ENCODE results near the gene RBM17.
"Not testable (repeated sequence)": the region's sequence is repeated elsewhere in the genome, so short reads cannot be mapped to it uniquely, and the experiment has no call there.

Gene RBM17

DNA sequence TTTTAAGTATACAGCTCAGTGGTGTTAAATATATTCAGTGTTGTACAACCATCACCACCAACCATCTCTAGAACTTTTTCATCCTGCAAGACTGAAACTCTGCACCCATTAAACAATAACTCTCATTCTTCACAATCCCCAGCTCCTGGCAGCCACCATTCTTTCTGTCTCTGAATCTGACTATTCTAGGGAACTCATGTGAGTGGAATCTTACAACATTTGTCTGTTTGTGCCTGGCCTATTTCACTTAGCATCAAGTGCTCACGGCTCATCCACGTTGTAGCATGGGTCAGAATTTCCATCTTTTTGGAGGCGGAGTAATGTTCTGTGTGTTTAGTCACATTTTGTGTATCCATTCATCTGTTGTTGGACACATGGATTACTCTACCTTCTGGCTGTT lies 73.1 kb downstream of the RBM17 start:
- peak; percentile 53 for DNase-seq (ENCODE audit: low spot score)

DNA sequence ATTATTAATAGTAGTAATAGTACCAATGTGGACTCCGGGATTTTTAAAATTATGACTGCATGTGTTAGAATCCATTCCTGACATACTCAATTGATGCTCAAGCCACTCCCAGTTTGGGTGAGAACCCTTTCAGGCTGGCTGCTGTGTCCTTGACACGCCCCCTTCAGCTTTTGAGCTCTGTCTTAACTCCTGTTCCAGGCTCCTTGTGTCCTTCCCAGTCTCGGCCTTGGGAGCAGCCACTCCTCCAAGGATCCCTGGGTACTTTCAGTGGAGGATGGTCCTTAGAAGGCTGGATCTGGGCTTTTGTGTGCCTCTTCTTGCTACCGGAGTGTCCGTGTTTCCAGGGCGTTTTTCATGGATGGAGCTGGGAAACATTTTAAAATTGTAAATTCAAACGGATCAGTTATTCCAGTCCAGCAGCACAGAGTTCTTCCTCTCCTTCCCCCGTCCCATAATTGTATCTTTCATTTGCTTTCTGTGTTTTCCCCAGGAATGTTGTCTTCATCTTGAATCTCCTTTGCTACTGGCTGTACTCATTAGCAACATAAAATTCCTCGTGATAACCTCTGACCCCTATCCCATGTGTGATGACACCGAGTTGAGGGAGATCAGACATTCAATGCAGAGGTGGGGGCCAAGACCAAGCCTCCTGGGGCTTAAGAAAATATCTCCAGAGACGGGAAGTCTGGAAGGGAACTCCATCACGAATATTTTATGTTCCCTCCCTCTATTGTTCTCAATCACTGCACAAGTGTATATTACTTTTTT lies 73.9 kb downstream of the RBM17 start:
- DNase-seq (ENCODE audit: low spot score): no peak

DNA sequence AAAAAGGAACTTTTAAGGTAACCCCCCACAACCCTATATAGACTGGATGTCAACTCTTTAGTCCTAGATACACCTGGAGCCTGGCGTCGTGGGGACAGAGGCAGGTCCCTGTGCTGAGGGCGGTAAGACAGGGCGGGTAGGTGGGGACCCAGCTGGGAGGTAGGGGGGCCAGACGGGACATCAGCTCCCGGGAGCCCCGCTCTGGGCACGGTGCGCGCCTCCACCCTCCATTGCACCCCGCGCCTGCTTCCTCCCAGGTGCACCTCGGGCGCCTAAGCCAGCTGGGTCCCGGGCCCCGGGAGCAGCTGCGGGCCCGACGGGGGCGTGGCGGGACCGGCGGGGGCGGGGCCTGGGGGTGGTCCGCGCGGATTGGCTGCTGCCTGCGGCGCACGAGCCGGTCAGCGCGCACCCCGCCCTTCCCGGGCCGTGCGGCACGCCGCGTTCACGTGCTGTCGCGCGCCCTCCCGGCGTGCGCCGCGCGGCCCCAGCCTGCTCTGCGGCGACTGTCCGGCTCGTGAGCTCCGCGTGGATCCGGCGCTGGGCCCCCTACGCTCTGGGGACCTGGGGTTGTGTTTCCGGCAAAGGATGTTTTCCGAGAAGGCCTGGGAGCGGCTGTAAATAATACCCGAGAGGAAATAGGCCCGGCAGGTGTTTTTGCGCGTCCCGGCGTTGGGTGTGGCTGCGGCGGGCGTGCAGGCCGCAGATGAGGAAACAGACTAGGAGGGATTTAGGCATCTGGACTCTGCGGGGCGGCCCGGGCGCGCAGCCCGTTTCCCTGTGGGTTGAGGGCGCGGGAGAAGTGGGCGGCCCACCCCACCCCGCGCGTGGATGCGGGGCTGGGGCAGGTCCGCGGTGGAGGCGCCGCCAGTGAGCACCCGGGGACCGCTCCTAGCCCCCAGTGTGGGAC lies 74.8 kb downstream of the RBM17 start:
- DNase-seq (ENCODE audit: low spot score): peak; percentile 88

DNA sequence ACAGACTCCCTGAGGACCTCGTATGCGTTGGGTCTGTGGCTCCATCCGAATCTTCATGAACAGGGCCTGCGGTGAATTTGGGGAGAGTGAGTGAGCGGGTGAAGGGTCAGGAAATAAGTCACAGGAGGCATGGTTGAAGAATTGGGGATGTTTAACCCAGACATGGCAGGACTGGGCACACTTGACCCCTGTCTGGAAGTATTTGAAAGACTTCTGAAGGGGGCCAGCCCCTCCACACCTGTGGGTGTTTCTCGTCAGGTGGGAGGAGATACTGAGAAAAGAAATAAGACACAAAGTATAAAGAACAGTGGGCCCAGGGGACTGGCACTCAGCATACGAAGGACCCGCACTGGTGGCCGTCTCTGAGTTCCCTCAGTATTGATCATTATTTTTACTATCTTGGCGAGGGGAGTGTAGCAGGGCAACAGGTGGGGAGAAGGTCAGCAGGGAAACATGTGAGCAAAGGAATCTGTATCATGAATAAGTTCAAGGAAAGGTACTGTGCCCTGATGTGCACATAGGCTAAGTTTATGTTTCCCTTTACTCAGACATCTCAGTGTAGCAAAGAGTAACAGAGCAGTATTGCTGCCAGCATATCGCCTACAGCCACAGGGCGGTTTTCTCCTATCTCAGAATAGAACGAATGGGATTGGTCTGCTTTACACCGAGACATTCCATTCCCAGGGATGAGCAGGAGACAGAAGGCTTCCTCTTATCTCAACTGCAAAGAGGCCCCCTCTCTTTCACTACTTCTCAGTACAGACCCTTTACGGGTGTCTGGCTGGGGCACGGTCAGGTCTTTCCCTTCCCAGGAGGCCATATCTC lies 75.6 kb downstream of the RBM17 start:
- DNase-seq (ENCODE audit: low spot score): no peak

DNA sequence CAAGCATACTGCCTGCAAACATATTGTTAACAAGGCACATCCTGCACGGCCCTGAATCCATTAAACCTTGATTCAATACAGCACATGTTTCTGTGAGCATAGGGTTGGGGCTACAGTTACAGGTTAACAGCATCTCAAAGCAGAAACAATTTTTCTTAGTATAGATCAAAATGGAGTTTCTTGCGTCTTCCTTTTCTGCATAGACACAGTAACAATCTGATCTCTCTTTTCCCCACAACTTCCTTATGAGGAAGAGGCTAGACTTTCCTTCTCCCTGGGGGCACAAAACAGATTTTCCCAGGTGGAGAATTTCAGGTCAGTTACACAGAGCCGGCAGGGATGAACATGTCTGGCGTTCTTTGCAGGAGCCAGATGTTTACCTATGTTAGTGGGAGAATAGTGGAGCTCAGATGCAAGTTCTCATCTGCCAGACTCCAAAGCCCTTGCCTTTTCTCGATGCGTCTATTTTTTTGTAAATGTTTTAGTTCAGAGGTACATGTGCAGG lies 76.4 kb downstream of the RBM17 start:
- DNase-seq (ENCODE audit: low spot score): no peak

DNA sequence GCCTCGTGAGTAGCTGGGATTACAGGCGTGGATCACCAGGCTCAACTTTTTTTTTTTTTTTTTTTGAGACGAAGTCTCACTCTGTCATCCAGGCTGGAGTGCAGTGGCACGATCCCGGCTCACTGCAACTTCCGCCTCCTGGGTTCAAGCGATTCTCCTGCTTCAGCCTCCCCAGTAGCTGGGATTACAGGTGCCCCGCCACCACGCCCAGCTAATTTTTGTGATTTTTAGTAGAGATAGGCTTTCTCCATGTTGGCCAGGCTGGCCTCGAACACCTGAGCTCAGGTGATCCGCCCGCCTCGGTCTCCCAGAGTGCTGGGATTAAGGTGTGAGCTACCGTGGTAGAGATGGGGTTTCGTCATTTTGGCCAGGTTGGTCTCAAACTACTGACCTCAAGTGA lies 77.1 kb downstream of the RBM17 start:
- not testable (repeated sequence) for DNase-seq (ENCODE audit: low spot score)
